GM18499 (cell line): Measurements from ENCODE around the gene RCOR1.
"Not testable (repeated sequence)": the region's sequence is repeated elsewhere in the genome, so short reads cannot be mapped to it uniquely, and the experiment has no call there.

Source experiments
- ATAC-seq: cut with Tn5 transposase; IDR thresholded peaks from one replicate; pipeline ENCODE4 v1.9.1; 2021; ENCODE audit warnings: moderate number of reproducible peaks; ENCODE audit not compliant: insufficient read depth, unreplicated experiment

Gene RCOR1

GRCh38 chr14:102570334-102570995, 22.0 kb upstream of the RCOR1 start:
- no peak for ATAC-seq

GRCh38 chr14:102571043-102571442, 21.4 kb upstream of the RCOR1 start:
- ATAC-seq = no peak

GRCh38 chr14:102571478-102572042, 20.9 kb upstream of the RCOR1 start:
- ATAC-seq = no peak

GRCh38 chr14:102573161-102573560, 19.3 kb upstream of the RCOR1 start:
- not testable (repeated sequence) for ATAC-seq

GRCh38 chr14:102573591-102574046, 18.8 kb upstream of the RCOR1 start:
- ATAC-seq = no peak

GRCh38 chr14:102574281-102575159, 17.9 kb upstream of the RCOR1 start:
- no peak for ATAC-seq

GRCh38 chr14:102575160-102575845, 17.1 kb upstream of the RCOR1 start:
- no peak for ATAC-seq

- not testable (repeated sequence) for ATAC-seq
These were observed 16.5 kb upstream of the RCOR1 start for GRCh38 chr14:102575846-102576428.

GRCh38 chr14:102578821-102579220, 13.6 kb upstream of the RCOR1 start:
- ATAC-seq = no peak

GRCh38 chr14:102579696-102580549, 12.5 kb upstream of the RCOR1 start:
- ATAC-seq = no peak

GRCh38 chr14:102580550-102581110, 11.8 kb upstream of the RCOR1 start:
- ATAC-seq = no peak

- ATAC-seq = no peak
These were observed 11.3 kb upstream of the RCOR1 start for GRCh38 chr14:102581193-102581592.

- no peak for ATAC-seq
These were observed 8.7 kb upstream of the RCOR1 start for GRCh38 chr14:102583726-102584125.

GRCh38 chr14:102584871-102585869, 7.3 kb upstream of the RCOR1 start:
- ATAC-seq = no peak

GRCh38 chr14:102586420-102587104, 5.9 kb upstream of the RCOR1 start:
- no peak for ATAC-seq

GRCh38 chr14:102588821-102589220, 3.6 kb upstream of the RCOR1 start:
- ATAC-seq = no peak

GRCh38 chr14:102589761-102590290, 2.6 kb upstream of the RCOR1 start:
- ATAC-seq = no peak
